HEK293 (cell line): ENCODE results near the gene LECT2.

Experiments
- MEIS1 ChIP-seq: sonication (generic); formaldehyde crosslinking; IDR thresholded peaks from 2 replicates; pipeline ENCODE4 v1.8.1; 2022; ENCODE audit warnings: missing genetic modification reagents, mild to moderate bottlenecking, borderline replicate concordance
- OSR2 ChIP-seq: fragments of 450-650 bp; formaldehyde crosslinking; IDR thresholded peaks from 2 replicates; pipeline ENCODE4 v1.5.1; 2016; ENCODE audit warnings: missing biosample characterization, missing genetic modification characterization
- TCF7L2 ChIP-seq: IDR thresholded peaks from 2 replicates; pipeline ENCODE4 v1.6.1; 2011; ENCODE audit warnings: low read depth, mild to moderate bottlenecking, inconsistent platforms, low read length, moderate library complexity, borderline replicate concordance
- ZBTB20 ChIP-seq: fragments of 450-650 bp; formaldehyde crosslinking; IDR thresholded peaks from 2 replicates; pipeline ENCODE4 v1.5.1; 2016; ENCODE audit warnings: missing biosample characterization, missing genetic modification characterization
- ZNF280D ChIP-seq: fragments of 450-650 bp; formaldehyde crosslinking; IDR thresholded peaks from 2 replicates; pipeline ENCODE4 v1.5.1; 2016; ENCODE audit warnings: missing biosample characterization, missing genetic modification characterization
- ZNF324 ChIP-seq: fragments of 450-650 bp; formaldehyde crosslinking; IDR thresholded peaks from 2 replicates; pipeline ENCODE4 v1.5.1; 2016; ENCODE audit warnings: missing biosample characterization, missing genetic modification characterization
- ZNF398 ChIP-seq: fragments of 450-650 bp; formaldehyde crosslinking; IDR thresholded peaks from 2 replicates; pipeline ENCODE4 v1.5.1; 2017; ENCODE audit warnings: missing biosample characterization, missing genetic modification characterization
- ZNF561 ChIP-seq: fragments of 450-650 bp; IDR thresholded peaks from 2 replicates; pipeline ENCODE4 v1.5.1; 2018; ENCODE audit warnings: missing biosample characterization, missing genetic modification characterization, borderline replicate concordance
- TF ChIP-seq, protein P1 (sequence below): fragments of 450-650 bp; formaldehyde crosslinking; IDR thresholded peaks from 2 replicates; pipeline ENCODE4 v1.5.1; 2016; ENCODE audit warnings: missing biosample characterization, missing genetic modification characterization
- TF ChIP-seq, protein P2 (sequence below): sonication (generic); formaldehyde crosslinking; IDR thresholded peaks from 2 replicates; pipeline ENCODE4 v1.8.1; 2022; ENCODE audit warnings: mild to moderate bottlenecking, moderate library complexity, missing genetic modification reagents
- TF ChIP-seq, protein P3 (sequence below): fragments of 450-650 bp; formaldehyde crosslinking; IDR thresholded peaks from 2 replicates; pipeline ENCODE4 v1.5.1; 2016; ENCODE audit warnings: missing biosample characterization, missing genetic modification characterization
- TF ChIP-seq, protein P4 (sequence below): fragments of 450-650 bp; formaldehyde crosslinking; IDR thresholded peaks from 2 replicates; pipeline ENCODE4 v1.5.1; 2016; ENCODE audit warnings: missing biosample characterization, missing genetic modification characterization

GRCh38 chr5:135898651-135899050 is 56.1 kb downstream of the LECT2 start:
- TF ChIP-seq OSR2 (tag by site-specific recombination), result no peak
- no peak for TF ChIP-seq ZNF561 (tag by site-specific recombination)
- TF ChIP-seq, protein P1, sequence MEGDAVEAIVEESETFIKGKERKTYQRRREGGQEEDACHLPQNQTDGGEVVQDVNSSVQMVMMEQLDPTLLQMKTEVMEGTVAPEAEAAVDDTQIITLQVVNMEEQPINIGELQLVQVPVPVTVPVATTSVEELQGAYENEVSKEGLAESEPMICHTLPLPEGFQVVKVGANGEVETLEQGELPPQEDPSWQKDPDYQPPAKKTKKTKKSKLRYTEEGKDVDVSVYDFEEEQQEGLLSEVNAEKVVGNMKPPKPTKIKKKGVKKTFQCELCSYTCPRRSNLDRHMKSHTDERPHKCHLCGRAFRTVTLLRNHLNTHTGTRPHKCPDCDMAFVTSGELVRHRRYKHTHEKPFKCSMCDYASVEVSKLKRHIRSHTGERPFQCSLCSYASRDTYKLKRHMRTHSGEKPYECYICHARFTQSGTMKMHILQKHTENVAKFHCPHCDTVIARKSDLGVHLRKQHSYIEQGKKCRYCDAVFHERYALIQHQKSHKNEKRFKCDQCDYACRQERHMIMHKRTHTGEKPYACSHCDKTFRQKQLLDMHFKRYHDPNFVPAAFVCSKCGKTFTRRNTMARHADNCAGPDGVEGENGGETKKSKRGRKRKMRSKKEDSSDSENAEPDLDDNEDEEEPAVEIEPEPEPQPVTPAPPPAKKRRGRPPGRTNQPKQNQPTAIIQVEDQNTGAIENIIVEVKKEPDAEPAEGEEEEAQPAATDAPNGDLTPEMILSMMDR, result no peak
- TF ChIP-seq, protein P2, sequence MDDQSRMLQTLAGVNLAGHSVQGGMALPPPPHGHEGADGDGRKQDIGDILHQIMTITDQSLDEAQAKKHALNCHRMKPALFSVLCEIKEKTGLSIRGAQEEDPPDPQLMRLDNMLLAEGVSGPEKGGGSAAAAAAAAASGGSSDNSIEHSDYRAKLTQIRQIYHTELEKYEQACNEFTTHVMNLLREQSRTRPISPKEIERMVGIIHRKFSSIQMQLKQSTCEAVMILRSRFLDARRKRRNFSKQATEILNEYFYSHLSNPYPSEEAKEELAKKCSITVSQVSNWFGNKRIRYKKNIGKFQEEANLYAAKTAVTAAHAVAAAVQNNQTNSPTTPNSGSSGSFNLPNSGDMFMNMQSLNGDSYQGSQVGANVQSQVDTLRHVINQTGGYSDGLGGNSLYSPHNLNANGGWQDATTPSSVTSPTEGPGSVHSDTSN, result no peak
- TF ChIP-seq, protein P3, sequence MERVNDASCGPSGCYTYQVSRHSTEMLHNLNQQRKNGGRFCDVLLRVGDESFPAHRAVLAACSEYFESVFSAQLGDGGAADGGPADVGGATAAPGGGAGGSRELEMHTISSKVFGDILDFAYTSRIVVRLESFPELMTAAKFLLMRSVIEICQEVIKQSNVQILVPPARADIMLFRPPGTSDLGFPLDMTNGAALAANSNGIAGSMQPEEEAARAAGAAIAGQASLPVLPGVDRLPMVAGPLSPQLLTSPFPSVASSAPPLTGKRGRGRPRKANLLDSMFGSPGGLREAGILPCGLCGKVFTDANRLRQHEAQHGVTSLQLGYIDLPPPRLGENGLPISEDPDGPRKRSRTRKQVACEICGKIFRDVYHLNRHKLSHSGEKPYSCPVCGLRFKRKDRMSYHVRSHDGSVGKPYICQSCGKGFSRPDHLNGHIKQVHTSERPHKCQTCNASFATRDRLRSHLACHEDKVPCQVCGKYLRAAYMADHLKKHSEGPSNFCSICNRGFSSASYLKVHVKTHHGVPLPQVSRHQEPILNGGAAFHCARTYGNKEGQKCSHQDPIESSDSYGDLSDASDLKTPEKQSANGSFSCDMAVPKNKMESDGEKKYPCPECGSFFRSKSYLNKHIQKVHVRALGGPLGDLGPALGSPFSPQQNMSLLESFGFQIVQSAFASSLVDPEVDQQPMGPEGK (tag by site-specific recombination), result no peak
- TF ChIP-seq ZNF280D (tag by site-specific recombination), result no peak
- no peak for TF ChIP-seq ZNF324 (tag by site-specific recombination)
- no peak for TF ChIP-seq MEIS1 (CRISPR knock-in tag)
- TF ChIP-seq ZNF398 (tag by site-specific recombination), result no peak
- TF ChIP-seq, protein P4, sequence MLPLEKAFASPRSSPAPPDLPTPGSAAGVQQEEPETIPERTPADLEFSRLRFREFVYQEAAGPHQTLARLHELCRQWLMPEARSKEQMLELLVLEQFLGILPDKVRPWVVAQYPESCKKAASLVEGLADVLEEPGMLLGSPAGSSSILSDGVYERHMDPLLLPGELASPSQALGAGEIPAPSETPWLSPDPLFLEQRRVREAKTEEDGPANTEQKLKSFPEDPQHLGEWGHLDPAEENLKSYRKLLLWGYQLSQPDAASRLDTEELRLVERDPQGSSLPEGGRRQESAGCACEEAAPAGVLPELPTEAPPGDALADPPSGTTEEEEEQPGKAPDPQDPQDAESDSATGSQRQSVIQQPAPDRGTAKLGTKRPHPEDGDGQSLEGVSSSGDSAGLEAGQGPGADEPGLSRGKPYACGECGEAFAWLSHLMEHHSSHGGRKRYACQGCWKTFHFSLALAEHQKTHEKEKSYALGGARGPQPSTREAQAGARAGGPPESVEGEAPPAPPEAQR (tag by site-specific recombination), result no peak
- no peak for TF ChIP-seq TCF7L2
- TF ChIP-seq ZBTB20 (tag by site-specific recombination), result no peak
